Measurements from ENCODE around the gene SEMA3G. TPM values are rescaled to one million over a fixed set of nuclear protein-coding genes. Genes with fewer than 3 reads are reported as not detected.

The SEMA3G gene
- total RNA-seq, 1 experiment from 2014 or later = 1.3 TPM

DNA sequence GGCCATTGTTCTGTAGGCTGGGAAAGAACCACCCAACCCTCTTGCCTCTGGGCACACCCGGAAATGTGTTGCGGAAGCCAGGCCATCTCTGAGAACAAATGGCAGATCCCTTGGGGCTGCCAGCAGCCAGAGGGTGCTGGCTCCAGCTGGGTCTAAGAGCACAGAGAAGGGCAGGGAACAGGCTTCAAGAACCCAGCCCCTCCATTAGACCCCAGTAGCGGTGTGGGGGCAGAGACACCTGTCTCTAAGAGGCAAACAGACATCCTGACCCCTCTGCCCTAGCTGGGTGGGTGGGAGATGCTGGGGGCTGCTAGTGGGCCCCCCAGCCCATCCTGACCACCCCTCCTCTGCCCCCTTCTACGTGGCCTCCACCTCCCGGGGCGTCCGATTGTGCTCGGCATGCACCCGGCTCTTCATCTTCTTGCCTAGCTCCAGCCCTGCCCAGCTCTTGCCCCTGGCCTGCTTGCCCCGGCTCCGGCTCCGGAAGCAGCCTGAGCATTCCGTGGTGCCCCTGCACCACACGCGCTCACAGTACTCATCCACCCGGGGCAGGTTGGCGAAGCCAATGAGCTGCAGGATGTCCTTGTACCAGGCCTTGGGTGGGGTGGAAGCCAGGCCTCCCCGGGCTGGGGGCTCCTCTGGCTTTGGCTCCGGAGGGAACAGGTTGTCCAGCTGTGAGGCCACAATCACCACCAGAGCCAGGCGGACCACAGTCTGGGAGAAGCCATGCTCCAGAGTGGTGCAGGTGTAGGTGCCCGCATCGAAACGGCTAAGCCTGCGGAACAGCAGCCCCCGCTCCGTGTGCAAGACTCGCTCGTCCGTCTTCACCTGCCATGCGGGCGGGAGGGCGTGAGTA is 9.4 kb downstream of the SEMA3G start:
- no peak for DNase-seq
- no peaks in the 10 kb centered on the region for H3K27me3 ChIP-seq (ENCODE audit: insufficient read depth, low read depth)
- no peaks in the 10 kb centered on the region for H3K9me2 ChIP-seq (ENCODE audit: insufficient read depth)
- intact Hi-C loops (cut with micrococcal nuclease; ENCODE audit: unreplicated experiment) = no loop called here
- no peak overlapping the region for H3K4me2 ChIP-seq
- H3F3A ChIP-seq (ENCODE audit: insufficient read depth, low read depth) = no peaks in the 10 kb centered on the region
- H3K4me3 ChIP-seq = no peak overlapping the region
- H2AFZ ChIP-seq = no peak overlapping the region
- POLR2A ChIA-PET (ENCODE audit: unreplicated experiment) = interaction anchor here (0.6 kb wide), 1 partner anchor 235 kb away, joined by 3 read pairs; no protein-coding TSS in a partner anchor
- no peak overlapping the region for H3K27ac ChIP-seq
- H3K79me2 ChIP-seq (ENCODE audit: low read depth) = no peaks in the 10 kb centered on the region
- TF ChIP-seq EZH2 (IDR thresholded peaks at IDR 0.05; ENCODE audit: low read depth) = no peak
- TF ChIP-seq, protein P1, sequence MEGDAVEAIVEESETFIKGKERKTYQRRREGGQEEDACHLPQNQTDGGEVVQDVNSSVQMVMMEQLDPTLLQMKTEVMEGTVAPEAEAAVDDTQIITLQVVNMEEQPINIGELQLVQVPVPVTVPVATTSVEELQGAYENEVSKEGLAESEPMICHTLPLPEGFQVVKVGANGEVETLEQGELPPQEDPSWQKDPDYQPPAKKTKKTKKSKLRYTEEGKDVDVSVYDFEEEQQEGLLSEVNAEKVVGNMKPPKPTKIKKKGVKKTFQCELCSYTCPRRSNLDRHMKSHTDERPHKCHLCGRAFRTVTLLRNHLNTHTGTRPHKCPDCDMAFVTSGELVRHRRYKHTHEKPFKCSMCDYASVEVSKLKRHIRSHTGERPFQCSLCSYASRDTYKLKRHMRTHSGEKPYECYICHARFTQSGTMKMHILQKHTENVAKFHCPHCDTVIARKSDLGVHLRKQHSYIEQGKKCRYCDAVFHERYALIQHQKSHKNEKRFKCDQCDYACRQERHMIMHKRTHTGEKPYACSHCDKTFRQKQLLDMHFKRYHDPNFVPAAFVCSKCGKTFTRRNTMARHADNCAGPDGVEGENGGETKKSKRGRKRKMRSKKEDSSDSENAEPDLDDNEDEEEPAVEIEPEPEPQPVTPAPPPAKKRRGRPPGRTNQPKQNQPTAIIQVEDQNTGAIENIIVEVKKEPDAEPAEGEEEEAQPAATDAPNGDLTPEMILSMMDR (conservative IDR thresholded peaks at IDR 0.05) = no peak
- CTCF ChIA-PET = no interaction called here
- no TSS peak for BruUV-seq (replicated peaks)
- H4K20me1 ChIP-seq (ENCODE audit: insufficient read depth) = no peaks in the 10 kb centered on the region
- no peaks in the 10 kb centered on the region for H3K9me3 ChIP-seq (ENCODE audit: insufficient read depth, low read depth)
- no peaks in the 10 kb centered on the region for H3K36me3 ChIP-seq (ENCODE audit: low read depth)
- peaks cover 9% of the 10 kb centered on the region; the same call in 1 of the 2 replicates for H3K4me1 ChIP-seq (replicated peaks; ENCODE audit: insufficient read depth)

DNA sequence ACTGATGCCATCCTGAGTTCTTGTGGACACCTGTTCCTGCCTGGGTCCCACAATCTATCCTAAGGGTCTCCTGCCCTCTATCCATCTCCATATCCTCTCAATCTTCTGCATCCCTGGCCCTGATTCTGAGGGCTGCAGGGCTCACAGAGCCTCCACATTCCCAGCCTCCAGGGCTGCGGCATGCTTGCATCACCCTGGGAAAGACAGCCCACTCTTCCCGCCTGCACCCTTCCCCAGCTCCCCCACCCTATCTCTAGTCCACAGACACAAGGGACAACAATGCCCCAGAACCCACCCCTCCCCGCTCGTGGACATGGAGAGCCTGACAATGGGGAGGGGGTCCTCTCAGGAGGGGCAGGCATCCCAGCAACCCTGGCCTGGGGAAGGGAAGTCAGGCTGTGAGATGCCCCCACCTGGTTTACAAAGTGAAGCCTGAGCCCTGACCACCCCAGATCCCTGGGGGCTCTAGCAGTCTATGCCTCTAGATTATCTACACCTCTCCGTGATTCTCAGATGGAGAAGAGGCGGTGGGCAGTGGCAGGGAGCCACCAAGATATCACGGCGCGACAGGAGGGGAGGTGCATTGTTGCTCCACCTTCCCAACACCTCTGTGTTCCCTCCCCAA is 10.3 kb downstream of the SEMA3G start:
- no TSS peak for BruUV-seq (replicated peaks)
- POLR2A ChIA-PET (ENCODE audit: unreplicated experiment) = no interaction called here

DNA sequence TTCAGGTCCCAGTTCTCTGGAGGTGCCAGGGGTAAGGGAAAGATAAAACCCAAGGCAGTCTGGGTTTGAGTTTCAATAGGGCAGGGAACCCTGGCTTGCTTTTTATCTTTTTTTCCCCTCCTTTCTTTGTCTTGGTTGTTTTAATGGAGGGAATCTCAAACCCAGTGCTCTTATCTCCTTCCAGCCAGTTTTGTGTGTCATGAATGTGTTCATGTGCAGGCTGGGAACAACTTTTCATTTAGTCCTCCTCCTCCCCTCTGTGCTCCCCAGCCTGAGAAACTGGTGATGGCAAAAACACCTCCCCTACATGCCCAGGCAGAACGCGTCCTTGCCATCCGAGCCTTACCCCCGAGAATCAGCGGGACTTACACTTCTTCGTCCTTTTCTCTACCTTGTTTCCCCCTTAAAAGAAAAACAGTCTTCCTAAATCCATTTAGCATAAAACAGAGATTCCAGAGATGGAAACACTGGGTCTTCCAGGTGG is 10.9 kb downstream of the SEMA3G start:
- CTCF ChIA-PET = no interaction called here
- intact Hi-C loops (cut with micrococcal nuclease; ENCODE audit: unreplicated experiment) = no loop called here

More for the DNA sequence above, 10.3 kb downstream of the SEMA3G start:
- no peak overlapping the region for H2AFZ ChIP-seq
- intact Hi-C loops (cut with micrococcal nuclease; ENCODE audit: unreplicated experiment) = no loop called here
- no peaks in the 10 kb centered on the region for H3K27me3 ChIP-seq (ENCODE audit: insufficient read depth, low read depth)
- H3K9me2 ChIP-seq (ENCODE audit: insufficient read depth) = no peaks in the 10 kb centered on the region
- H3F3A ChIP-seq (ENCODE audit: insufficient read depth, low read depth) = no peaks in the 10 kb centered on the region
- H3K4me3 ChIP-seq = no peak overlapping the region
- H3K9me3 ChIP-seq (ENCODE audit: insufficient read depth, low read depth) = no peaks in the 10 kb centered on the region
- H3K4me2 ChIP-seq = no peak overlapping the region
- peaks cover 9% of the 10 kb centered on the region; the same call in 1 of the 2 replicates for H3K4me1 ChIP-seq (replicated peaks; ENCODE audit: insufficient read depth)
- no peaks in the 10 kb centered on the region for H3K79me2 ChIP-seq (ENCODE audit: low read depth)
- H4K20me1 ChIP-seq (ENCODE audit: insufficient read depth) = no peaks in the 10 kb centered on the region
- no peaks in the 10 kb centered on the region for H3K36me3 ChIP-seq (ENCODE audit: low read depth)
- CTCF ChIA-PET = no interaction called here
- no peak overlapping the region for H3K27ac ChIP-seq
- DNase-seq = no peak
- TF ChIP-seq, protein P1 (conservative IDR thresholded peaks at IDR 0.05) = no peak
- TF ChIP-seq EZH2 (IDR thresholded peaks at IDR 0.05; ENCODE audit: low read depth) = no peak

More for the DNA sequence above, 10.9 kb downstream of the SEMA3G start:
- no peaks in the 10 kb centered on the region for H3K36me3 ChIP-seq (ENCODE audit: low read depth)
- H3K27ac ChIP-seq = no peak overlapping the region
- H3F3A ChIP-seq (ENCODE audit: insufficient read depth, low read depth) = no peaks in the 10 kb centered on the region
- no peaks in the 10 kb centered on the region for H3K9me3 ChIP-seq (ENCODE audit: insufficient read depth, low read depth)
- no peaks in the 10 kb centered on the region for H3K9me2 ChIP-seq (ENCODE audit: insufficient read depth)
- BruUV-seq (replicated peaks) = no TSS peak
- H4K20me1 ChIP-seq (ENCODE audit: insufficient read depth) = no peaks in the 10 kb centered on the region
- H3K4me2 ChIP-seq = no peak overlapping the region
- no peaks in the 10 kb centered on the region for H3K79me2 ChIP-seq (ENCODE audit: low read depth)
- H3K4me1 ChIP-seq (replicated peaks; ENCODE audit: insufficient read depth) = peaks cover 9% of the 10 kb centered on the region; the same call in 1 of the 2 replicates
- no peak for DNase-seq
- no peaks in the 10 kb centered on the region for H3K27me3 ChIP-seq (ENCODE audit: insufficient read depth, low read depth)
- TF ChIP-seq, protein P1 (conservative IDR thresholded peaks at IDR 0.05) = no peak
- no peak for TF ChIP-seq EZH2 (IDR thresholded peaks at IDR 0.05; ENCODE audit: low read depth)
- H3K4me3 ChIP-seq = no peak overlapping the region
- no peak overlapping the region for H2AFZ ChIP-seq
- POLR2A ChIA-PET (ENCODE audit: unreplicated experiment) = no interaction called here
